Stimulated activated CD4-positive, alpha-beta T cell treated with anti-CD3 and anti-CD28 coated beads, Interleukin-1b, Interleukin-23, amount 100 ng/mL, for 48 hours (primary cell): ENCODE results near the gene NMT2.

Source experiments
- DNase-seq: peaks from one replicate; pipeline ENCODE4 v3.0.0-alpha.2; 2020

NMT2 gene

DNA sequence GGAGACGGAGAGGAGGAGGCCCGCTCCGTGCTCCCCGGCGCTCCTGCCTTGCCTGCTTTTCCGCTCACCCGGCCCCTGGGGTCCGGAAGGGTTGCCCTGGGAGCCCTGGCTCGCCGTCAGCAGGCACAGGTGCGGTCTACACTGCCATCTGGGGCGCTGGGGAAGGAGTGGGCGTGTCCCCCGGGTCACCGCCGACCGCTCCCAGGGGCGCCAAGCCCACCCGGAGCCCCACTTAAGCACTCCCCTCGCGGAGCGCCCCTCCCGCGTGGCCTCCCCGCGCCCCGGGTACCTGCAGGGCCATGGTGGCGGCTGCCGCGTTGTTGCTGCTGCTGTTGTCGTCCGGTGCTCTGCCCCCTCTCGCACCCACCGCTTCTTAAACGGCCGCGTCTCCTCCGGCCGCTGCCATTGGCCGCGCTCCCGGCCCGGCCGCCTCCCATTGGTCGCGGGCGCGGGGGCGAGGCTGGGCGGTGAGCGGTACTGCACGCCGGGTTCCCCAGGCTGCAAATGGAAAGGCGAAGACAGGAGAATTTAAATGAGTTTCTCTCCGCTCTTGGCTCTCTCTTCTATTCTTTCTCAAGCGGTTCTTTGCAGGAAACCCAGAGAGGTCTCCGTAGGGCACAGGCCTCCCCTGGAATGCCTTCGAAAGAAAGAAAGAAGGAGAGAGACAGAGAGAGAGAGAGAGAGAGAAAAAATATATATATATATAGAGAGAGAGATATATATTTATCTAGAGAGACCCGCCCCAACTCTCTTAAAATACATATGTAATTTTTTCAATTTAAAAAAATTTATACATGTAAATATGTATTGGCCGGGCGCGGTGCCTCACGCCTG is 79.8 kb downstream of the NMT2 start, which contains the start of gene ACBD7:
Gene ACBD7 (minus strand): TSS at position 349 of the 834 bp plus-strand sequence. CDS start 48 bp downstream, at position 301.
- DNase-seq, result peak; percentile 83

DNA sequence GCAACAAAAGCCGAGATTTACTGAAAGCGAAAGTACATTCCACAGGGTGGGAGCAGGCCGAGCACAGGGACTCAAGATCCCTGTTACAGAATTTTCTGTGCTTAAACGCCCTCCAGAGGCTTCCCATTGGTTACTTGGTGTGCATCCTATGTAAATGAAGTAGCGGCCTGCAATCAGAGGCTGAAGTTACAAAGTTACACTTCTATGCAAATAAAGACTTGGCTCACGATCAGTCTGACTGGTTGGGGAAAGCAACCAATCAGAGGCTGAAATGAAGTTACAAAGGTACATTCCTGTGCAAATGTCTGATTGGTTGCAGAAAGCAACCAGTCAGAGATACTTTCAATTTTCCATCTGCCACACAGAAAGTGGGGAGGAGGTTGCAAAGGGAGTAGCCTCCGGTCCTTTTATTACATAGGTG is 84.0 kb downstream of the NMT2 start:
- DNase-seq, result no peak

- DNase-seq, result no peak
These were observed 84.6 kb downstream of the NMT2 start for GRCh38 chr10:15083674-15084501.

GRCh38 chr10:15075421-15075820 is 93.1 kb downstream of the NMT2 start:
- DNase-seq, result no peak

GRCh38 chr10:15072358-15072757 is 96.1 kb downstream of the NMT2 start:
- no peak for DNase-seq

DNA sequence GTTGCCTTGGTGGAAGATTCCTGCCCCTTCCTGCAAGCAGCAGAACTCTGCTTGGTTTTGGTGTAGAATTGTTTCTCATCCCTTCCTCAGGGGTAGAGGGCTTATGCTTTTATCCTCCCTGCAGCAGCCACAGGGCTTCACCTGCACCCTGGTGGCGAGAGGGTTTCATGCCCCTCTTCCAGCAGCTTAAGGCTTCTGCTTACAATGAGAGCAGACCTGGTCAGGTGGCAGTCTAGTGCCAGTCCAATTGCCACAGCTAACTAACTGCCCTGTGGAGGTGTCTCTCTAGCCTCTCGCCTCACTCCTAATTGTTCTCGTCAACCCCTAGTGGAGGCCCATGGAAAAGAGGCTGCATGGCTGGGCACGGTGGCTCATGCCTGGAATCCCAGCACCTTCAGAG is 99.3 kb downstream of the NMT2 start:
- DNase-seq, result no peak

GRCh38 chr10:15068802-15069201 is 99.7 kb downstream of the NMT2 start:
- no peak for DNase-seq

DNA sequence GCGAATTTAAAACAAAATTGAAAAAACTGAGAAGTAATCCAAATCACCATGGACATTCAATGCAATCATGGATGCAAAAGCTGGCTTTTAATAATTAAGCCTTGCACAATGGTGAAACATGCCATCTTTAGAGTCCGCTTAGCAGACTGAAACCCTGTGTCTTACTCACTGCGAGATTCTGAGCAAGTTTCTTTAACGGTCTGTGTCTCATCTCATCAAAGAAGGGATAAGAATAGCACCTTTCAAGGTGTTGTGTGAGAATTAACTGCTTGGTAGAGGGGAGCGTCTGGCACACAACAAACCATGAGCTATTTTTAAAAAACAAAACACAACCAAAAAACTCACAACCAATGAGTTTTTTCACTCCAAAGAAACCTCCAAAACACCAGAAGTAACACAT is 101.3 kb downstream of the NMT2 start:
- no peak for DNase-seq

- DNase-seq, result no peak
These were observed 107.9 kb downstream of the NMT2 start for GRCh38 chr10:15060638-15061037.

- no peak for DNase-seq
These were observed 108.6 kb downstream of the NMT2 start for GRCh38 chr10:15059914-15060313.

GRCh38 chr10:15058689-15059088 is 109.8 kb downstream of the NMT2 start:
- DNase-seq, result no peak
